ENCODE measurements around the gene CDHR4.
"Not testable (repeated sequence)": the region's sequence is repeated elsewhere in the genome, so short reads cannot be mapped to it uniquely, and the experiment has no call there.

Gene CDHR4

DNA sequence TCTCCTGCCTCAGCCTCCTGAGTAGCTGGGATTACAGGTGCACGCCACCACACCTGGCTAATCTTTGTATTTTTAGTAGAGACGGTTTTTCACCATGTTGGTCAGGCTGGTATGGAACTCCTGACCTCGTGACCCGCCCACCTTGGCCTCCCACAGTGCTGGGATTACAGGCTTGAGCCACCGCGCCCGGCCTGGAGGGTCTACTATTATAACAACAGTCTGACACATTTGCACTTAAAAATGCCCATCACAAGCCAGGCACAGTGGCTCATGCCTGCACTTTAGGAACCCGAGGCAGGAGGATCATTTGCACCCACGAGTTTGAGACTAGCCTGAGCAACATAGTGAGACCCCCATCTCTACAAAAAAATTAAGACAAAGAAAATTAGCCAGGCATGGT is 17.4 kb downstream of the CDHR4 start:
- DNase-seq (ENCODE audit: extremely low spot score, insufficient read length, low read depth); FAIRE-seq: not testable (repeated sequence)

DNA sequence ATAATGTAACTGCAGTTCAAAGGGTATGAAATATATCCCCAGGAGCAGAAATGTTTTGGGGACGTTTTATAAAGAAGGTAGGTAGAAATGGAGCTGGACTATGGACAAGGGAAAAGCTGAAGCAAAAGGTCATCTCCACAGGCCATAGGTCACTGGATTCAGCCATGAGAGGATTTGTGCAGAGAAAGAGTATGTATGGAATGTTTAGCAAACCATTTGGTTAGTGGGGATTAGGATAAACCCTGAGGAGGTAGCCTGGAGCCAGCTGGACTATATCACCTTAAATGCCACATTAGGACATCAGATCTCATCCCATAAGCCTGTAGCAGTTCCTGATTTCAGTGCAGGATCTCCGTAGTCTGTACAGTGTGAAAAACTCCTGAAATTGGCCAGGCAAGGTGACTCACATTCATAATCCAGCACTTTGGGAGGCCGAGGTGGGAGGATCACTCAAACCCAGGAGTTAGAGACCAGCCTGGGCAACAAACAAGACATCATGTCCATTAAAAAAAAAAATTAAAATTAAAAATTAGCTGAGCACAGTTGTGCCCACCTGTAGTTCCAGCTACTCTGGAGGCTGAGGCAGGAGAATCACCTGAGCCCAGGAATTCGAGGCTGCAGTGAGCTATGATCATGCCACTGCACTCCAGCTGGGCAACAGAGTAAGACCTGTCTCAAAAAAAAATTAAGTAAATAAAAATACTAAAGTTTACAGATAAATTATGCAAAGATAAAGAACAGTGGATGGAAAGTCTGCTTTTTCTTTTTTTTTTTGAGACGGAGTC is 18.1 kb downstream of the CDHR4 start:
- DNase-seq (ENCODE audit: extremely low spot score, insufficient read length, low read depth) (no peak), FAIRE-seq (no peak)

DNA sequence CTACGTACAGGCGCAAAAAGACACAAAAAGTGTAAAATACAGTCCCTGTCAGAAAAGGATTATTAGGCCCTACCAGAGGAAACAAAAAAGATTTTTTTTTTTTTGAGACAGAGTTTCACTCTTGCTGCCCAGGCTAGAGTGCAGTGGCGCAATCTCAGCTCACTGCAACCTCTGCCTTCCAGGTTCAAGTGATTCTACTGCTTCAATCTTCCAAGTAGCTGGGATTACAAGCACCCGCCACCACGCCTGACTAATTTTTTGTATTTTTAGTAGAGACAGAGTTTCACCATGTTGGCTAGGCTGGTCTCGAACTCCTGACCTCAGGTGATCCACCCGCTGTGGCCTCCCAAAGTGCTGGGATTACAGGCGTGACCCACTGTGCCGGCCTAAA is 18.7 kb downstream of the CDHR4 start:
- not testable (repeated sequence) for DNase-seq (ENCODE audit: extremely low spot score, insufficient read length, low read depth); FAIRE-seq

DNA sequence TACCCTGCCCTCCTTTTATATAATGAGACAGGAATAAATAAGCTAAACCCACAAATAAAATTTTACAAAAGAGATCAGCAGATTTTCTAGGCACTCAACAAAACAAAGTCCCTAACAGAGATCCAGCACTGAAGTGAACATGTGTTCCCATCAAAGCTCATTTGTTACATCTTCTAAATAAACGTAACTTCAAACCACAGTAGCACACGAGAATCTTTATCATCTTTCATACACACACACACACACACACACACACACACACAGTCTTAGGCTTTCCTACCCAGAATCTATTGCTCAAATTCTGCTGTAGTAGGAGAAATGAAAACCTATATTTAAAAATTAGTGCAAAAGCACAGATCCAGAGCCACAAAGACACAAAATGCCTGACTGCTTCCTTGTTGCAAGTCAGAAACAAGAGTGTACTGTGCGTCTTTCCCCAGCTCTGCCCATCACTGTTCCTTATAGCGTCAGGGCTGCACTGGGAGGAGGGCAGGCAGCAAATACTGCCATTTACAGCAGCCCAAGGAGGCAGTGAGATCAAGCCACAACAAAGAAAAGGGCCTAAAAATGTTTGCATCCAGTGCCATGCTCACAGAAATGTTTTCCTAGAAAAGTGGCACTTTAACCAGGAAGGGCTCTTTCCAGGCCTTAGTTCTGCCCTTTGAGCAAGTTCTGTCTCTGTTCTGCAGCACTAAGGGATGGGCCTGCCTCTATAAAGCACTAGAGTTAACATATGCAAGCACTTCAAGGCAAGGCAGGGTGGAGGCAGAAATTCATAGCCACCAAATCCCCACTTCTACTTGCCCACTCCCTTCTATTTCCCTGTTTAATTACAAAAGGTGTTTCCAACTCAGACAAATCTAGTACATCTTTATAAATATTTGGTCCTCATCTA is 19.3 kb downstream of the CDHR4 start:
- no peak for FAIRE-seq
- no peak for DNase-seq (ENCODE audit: extremely low spot score, insufficient read length, low read depth)

DNA sequence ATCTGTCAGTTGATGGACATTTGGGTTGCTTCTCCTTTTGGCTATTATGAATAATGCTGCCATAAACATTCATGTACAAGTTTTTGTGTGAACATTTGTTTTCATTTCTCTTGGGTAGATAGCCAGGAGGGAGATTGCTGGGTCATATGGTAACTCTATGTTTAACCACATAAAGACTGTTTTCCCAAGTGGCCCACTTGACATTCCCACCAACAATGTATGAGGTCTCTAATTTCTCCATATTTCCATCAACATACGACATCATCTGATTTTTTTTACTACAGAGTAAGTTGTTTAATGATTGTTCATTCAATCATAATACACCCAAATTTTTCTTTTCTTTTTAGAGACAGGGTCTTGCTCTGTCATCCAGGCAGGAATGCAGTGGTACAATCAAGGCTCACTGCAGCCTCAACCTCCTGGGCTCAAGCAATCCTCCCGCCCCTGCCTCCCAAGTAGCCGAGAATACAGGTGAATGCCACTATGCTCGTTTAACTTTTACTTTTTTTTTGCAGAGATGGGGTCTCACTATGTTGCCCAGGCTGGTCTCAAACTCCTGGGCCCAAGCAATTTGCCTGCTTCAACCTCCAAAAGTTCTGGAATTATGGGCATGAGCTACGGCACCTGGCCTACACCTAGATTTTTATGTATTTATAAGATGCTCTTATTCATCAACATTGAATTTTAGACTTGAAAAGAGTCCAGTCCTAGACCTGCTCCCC is 20.2 kb downstream of the CDHR4 start:
- FAIRE-seq: no peak
- DNase-seq (ENCODE audit: extremely low spot score, insufficient read length, low read depth): no peak

DNA sequence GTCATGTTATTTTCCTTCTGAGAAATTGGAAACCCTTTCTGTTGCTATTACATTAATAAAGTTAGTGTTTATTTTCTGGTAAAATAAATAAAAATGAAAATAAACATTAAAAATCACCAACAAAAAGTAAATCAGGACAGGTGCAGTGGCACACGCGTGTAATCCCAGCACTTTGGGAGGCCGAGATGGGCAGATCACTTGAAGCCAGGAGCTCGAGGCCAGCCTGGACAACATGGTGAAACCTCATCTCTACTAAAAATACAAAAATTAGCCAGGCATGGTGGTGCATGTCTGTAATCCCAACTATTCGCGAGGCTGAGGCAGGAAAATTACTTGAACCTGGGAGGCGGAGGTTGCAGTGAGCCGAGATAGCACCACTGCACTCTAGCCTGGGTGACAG is 23.6 kb downstream of the CDHR4 start:
- FAIRE-seq; DNase-seq (ENCODE audit: extremely low spot score, insufficient read length, low read depth): not testable (repeated sequence)

DNA sequence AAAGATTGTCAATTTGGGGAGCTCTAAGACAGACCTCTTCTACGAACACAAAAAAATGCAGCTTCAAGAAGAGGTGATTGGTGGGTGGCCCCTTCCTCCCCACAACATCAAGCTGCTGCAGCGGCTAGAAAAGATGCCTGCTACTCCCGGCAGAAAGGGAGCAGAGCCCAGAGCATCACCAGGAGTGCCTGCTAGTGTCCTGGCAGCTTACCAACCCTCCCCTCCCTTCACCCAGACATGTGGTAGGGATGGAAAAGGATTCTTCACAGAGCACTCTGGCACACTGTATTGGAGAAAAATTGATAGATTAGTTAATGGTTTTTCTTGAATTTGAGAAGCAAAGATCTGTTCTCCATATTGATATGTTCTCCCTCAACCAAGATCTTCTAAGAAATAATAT is 24.1 kb downstream of the CDHR4 start:
- FAIRE-seq (no peak), DNase-seq (ENCODE audit: extremely low spot score, insufficient read length, low read depth) (no peak)

DNA sequence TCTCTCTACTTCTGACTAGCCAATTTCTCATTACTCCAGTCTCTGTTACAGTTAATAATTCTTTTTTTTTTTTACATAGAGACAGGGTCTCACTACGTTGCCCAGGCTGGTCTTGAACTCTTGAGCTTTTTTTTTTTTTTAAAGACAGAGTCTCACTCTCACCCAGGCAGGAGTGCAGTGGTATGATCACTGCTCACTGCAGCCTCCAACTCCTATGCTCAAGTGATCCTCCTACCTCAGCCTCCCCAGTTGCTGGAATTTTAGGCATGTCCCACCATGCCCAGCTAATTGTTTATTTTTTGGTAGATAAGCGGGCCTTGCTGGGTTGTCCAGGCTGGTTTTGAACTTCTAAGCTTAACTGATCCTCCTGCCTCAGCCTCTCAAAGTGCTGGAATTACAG is 27.0 kb downstream of the CDHR4 start:
- no peak for DNase-seq (ENCODE audit: extremely low spot score, insufficient read length, low read depth)
- no peak for FAIRE-seq

DNA sequence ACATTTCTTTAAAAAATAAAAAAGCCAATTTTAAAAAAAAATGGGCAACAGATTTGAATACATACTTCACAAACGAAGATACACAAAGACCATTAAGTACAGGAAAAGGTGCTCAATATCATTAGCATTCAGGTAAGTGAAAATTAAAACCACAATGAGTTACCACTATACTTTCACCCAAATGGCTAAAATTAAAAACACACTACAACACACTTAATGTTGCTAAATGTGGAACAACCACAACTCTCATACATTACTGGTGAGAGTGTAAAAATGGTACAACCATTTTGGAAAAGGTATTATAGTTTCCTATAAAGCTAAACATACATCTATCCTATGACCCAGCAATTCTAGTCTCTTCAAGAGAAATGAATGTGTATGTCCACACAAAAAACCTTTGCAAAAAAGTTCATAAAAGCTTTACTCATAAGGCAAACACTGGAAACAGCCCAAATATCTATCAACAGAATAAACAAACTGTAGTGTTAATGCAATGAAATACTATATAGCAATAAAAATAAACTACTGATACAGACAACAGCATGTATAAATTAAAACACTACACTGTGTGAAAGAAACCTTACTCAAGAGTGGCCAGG is 28.2 kb downstream of the CDHR4 start:
- DNase-seq (ENCODE audit: extremely low spot score, insufficient read length, low read depth) (no peak), FAIRE-seq (peak; percentile 18)

DNA sequence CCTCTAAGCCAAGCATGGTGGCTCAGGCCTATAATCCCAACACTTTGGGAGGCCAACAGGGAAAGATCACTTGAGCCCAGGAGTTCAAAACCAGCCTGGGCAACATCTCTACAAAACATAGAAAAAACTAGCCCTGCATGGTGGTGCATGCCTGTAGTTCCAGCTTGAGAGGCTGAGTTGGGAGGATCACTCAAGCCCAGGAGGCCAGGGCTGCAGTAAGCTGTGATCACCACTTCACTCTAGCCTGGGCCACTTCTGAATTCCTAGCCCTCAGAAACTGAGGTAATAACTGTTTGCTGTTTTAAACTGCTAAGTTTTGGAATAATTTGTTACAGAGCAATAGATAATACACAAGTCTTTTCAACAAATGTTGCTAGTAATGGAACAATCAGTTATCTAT is 29.7 kb downstream of the CDHR4 start:
- no peak for FAIRE-seq

DNA sequence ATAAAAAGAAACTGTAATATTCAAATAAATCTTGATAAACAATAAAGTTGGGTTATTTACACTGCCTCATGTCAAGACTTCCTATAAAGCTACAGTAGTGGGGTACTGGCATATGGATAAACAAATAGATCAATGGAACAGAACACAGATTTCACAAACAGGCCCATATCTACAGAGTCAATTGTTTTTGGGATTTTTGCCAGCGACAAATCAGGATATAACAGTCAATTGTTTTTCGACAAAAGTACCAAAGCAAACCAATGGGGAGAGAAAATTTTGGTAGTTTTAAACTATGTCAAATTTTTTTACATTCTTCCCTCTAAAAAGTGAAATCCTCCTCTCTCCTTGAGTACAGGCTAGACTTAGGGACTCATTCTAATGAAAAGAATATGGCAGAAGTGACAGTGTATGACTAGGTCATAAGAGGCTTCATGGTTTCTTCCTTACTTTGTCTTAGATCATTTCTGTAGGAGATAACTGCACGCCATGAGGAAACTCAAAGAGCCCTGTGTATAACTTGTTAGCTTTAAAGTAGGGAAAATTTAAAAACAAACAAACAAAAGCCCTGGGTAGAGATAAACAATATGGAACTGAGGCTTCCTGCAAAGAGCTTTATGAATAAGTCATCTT is 30.3 kb downstream of the CDHR4 start:
- DNase-seq (ENCODE audit: extremely low spot score, insufficient read length, low read depth) (no peak), FAIRE-seq (no peak)

More for the DNA sequence above, 29.7 kb downstream of the CDHR4 start:
- no peak for DNase-seq (ENCODE audit: extremely low spot score, insufficient read length, low read depth)

DNA sequence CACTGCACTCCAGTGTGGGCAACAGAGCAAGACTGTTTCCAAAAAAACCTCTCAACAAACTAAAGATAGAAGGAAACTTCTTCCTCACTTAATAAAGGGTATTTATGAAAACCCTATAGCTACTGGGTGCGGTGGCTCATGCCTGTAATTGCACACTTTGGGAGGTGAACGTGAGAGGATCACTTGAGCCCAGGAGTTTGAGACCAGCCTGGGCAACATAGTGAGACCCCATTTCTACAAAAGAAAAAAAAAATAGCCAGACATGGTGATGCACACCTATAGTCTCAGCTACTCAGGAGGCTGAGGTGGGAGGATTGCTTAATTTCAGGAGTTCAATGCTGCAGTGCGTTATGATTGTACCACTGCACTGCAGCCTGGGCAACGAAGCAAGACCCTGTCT is 35.7 kb downstream of the CDHR4 start:
- DNase-seq (ENCODE audit: extremely low spot score, insufficient read length, low read depth): no peak

DNA sequence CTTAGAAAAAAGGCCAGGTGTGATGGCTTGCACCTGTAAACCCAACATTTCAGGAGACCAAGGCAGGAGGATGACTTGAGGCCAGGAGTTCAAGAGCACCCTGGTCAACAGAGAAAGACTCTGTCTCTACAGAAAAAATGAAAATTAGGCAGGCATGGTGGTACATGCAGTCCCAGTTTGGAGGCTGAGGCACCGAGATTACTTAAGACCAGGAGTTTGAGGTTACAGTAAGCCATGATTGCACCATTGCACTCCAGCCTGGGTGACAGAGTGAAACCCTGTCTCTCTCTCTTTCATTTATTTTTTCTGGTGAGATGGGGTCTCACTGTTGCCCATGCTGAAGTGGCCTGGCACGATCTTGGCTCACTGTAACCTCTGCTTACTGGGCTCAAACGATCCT is 38.0 kb downstream of the CDHR4 start:
- DNase-seq (ENCODE audit: extremely low spot score, insufficient read length, low read depth): no peak
- FAIRE-seq: no peak

More for the DNA sequence above, 35.7 kb downstream of the CDHR4 start:
- FAIRE-seq: no peak

DNA sequence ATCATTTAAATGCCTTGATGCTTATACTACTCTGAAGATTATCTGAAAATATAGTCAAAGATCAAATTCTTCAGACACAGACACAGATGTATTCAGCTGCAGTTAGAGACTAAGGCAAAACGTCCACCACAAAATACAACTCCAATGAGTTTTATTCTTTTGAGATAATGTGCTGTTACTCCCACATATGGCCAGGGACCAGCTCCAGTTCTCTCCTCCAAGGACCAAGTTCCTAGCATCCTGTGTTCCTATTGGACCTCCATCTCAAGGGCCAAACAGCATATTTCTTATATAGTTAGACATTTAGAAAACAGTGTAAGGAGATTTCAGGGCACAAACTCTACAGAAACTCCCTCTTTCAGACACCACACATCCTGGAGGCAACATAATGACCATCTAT is 40.4 kb downstream of the CDHR4 start:
- FAIRE-seq (no peak), DNase-seq (ENCODE audit: extremely low spot score, insufficient read length, low read depth) (no peak)

DNA sequence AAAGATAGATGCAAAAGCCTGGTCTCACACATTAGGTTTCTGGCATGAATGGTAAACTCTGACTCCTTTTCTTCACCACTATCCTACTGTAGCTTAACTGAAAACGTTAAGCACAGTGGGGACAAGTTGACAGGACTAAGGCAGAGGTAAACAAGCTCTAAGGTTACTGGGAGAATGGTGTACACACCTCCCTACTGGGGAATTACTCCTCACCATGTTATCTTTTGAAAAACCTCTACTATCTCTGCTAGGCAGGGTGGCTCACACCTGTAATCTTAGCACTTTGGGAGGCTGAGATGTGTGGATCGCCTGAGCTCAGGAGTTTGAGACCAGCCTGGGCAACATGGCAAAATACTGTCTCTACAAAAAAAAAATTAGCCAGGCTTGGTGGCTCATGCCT is 42.5 kb downstream of the CDHR4 start:
- no peak for DNase-seq (ENCODE audit: extremely low spot score, insufficient read length, low read depth)
- no peak for FAIRE-seq

DNA sequence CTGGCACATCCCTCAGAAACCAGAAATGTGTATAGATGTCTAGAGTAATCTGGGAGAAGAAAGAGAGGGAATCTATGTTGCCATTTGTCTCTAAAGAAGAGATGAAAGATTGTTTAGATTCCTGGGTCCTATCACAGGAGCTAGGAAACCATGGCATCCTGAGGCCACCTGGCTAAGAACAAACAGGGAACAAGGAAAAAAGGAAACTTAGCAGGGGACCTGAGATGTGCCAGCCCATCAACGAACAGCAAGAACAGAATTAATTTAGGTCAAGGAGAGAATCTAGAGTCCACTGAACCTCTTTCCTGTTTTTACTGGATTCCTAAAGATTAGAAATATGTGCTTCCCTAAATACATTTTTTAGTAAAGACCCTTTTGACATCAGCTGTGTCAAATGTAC is 43.6 kb downstream of the CDHR4 start:
- FAIRE-seq: no peak

DNA sequence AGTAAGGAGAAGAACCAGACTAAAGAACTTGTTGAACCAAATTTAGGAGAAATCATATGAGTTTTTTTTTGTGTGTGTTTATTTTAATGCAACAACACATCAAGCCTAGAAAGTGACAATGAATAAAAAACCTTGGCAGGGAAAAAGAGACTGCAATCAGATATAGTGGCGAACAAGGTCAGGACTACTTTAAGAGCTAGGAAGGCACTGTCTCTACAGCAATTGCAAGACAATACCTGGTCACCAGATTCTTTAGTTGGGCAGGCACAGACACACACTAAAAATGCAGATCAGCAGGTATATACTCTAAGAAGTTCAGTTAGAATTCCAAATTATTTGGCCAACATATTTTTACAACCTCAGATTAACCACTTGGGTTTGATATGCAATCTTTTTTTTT is 45.1 kb downstream of the CDHR4 start:
- FAIRE-seq: no peak
- no peak for DNase-seq (ENCODE audit: extremely low spot score, insufficient read length, low read depth)

More for the DNA sequence above, 43.6 kb downstream of the CDHR4 start:
- DNase-seq (ENCODE audit: extremely low spot score, insufficient read length, low read depth): no peak

DNA sequence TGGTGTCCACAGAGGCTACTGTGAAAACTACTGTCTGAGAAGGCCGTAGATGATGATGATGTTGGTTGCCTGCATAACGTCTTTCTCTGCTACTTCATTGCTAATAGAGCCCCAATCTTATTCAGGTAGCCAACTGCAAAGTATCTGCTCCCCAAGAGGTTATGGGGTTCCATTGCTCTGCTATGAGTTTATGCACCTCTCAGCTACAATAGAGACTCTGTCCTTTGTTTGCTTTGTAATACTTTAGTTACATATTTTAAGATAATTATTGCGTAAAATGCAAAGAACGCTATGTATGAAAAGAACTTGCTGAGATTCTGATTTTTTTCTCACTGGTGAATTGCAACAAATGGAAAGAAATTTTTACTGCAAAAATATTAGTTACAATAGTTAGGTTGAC is 48.2 kb downstream of the CDHR4 start:
- DNase-seq (ENCODE audit: extremely low spot score, insufficient read length, low read depth): no peak
- FAIRE-seq: no peak

DNA sequence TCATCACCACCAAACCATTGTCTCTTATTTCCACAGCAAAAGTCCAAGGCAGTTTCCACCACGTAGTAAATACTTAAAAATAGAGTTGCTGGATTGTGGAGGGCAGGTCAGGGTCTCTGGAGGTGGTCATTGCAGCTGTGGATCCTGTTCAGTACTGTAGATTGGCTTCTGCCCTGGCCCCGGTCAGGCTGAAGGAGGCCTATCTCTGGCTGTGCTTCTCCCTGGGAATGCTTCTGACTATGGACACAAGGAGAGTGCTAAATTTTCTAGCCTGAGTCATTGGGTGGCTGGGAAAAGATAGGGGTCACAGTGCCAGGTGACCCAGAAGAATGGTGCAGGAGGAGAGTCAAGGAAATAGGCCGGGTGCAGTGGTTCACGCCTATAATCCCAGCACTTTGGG is 49.6 kb downstream of the CDHR4 start:
- DNase-seq (ENCODE audit: extremely low spot score, insufficient read length, low read depth) (no peak), FAIRE-seq (no peak)

DNA sequence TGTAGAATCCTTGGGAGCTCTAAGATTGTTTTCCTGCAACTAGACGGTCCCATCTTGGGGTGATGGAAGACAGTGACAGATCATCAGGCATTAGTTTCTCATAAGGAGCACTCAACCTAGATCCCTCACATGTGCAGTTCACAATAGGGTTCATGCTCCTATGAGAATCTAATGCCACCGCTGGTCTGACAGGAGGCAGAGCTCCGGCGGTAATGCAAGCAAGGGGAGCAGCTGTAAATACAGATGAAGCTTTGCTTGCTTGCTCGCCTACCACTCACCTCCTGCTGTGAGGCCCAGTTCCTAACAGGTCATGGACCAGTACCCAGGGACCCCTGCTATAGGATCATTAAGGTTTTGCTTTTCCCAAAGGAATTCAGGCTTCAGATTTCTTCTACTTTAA is 50.8 kb downstream of the CDHR4 start:
- DNase-seq (ENCODE audit: extremely low spot score, insufficient read length, low read depth); FAIRE-seq: not testable (repeated sequence)
